ENCODE results near the gene ECSIT. TPM values are rescaled to one million over a fixed set of nuclear protein-coding genes. Genes with fewer than 3 reads are reported as not detected.
A peak's percentile ranks its signal among the peaks of the same experiment; 100 is the strongest.

ECSIT gene
- total and polyA plus RNA-seq, 2 experiments from 2014 or later: 36.6 to 66.5 TPM

- H3K27ac ChIP-seq (ENCODE audit: low read depth): no peak overlapping the region
- peak; percentile 77 for DNase-seq (ENCODE audit: low spot score)
- no peak for TF ChIP-seq CREB1 (CRISPR knock-in tag; IDR thresholded peaks at IDR 0.05; ENCODE audit: low read depth)
- TF ChIP-seq POLR2AphosphoS5 (IDR thresholded peaks at IDR 0.05; ENCODE audit: low read depth): peak; percentile 17; the same call in 1 of the 2 replicates
- no peak for TF ChIP-seq NANOG (IDR thresholded peaks at IDR 0.05; ENCODE audit: borderline replicate concordance)
- no peak overlapping the region for H2AFZ ChIP-seq
- peaks cover 16% of the 10 kb centered on the region for H3F3A ChIP-seq (replicated peaks; ENCODE audit: low read depth)
- Mint-ChIP-seq H3K27me3 (ENCODE audit: insufficient read depth, low read depth, poor library complexity) (peaks cover 39% of the 10 kb centered on the region), H3K4me1 (peaks cover 6% of the 10 kb centered on the region), H3K9me3 (peaks cover 7% of the 10 kb centered on the region; the same call in 1 of the 3 replicates), H3K4me3 (no peak overlapping the region), H3K36me3 (ENCODE audit: low read depth) (no peaks in the 10 kb centered on the region; the same call in 2 of the 3 replicates), H3K27ac (no peak overlapping the region)
- H3K4me1 ChIP-seq (ENCODE audit: insufficient read depth): peaks cover 8% of the 10 kb centered on the region
- no peaks in the 10 kb centered on the region for H3K36me3 ChIP-seq (ENCODE audit: insufficient read depth)
- H3K4me3 ChIP-seq: peak overlapping the region; percentile 50; the same call in 1 of the 2 replicates
- H3K4me2 ChIP-seq: peak overlapping the region; percentile 73
- H3K9me2 ChIP-seq (ENCODE audit: insufficient read depth): no peaks in the 10 kb centered on the region
- H3K27me3 ChIP-seq (ENCODE audit: insufficient read depth): peaks cover 34% of the 10 kb centered on the region
- H4K20me1 ChIP-seq (replicated peaks; ENCODE audit: insufficient read depth): no peaks in the 10 kb centered on the region
- no peaks in the 10 kb centered on the region for H3K79me2 ChIP-seq (replicated peaks; ENCODE audit: insufficient read depth)
- peak; percentile 1; the same call in 2 of the 3 replicates for ATAC-seq
Observed at GRCh38 chr19:11483366-11484111, 45.4 kb downstream of the ECSIT start.

DNA sequence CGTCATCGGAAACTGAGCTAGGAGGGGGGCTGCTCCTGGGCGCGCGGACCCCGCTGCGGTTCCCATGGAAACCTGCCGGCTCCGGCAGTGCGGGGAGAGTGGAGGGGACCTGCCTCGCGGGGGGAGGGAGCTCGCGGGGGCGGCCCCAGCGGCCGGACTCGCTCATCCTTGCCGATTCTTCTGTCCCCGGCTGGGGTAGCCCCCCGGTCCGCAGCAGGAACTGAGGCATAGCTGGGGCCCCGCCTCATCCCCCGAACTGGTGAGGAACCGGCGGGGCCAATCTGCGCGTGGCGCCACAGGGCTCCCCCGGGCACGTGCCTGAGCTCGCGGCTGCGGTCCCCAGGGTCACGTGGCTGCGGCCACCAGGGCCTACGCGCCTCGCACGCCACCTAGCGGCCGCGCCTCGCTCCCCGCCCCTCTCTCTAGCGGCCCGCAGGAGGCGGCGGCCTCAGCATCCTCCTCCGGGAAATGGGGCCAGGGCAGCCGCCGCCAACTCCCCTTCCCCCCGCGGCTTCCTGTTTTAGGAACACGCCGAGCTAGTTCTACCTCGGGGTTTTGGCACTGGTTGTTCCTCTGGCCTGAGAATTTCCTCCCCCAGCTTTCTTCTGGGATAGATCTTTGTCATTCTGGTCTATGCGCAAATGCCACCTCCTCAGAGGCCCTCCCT lies 46.4 kb downstream of the ECSIT start:
- peaks cover 16% of the 10 kb centered on the region for H3F3A ChIP-seq (replicated peaks; ENCODE audit: low read depth)
- Mint-ChIP-seq H3K27ac (no peak overlapping the region), H3K4me1 (peaks cover 6% of the 10 kb centered on the region), H3K36me3 (ENCODE audit: low read depth) (no peaks in the 10 kb centered on the region; the same call in 2 of the 3 replicates), H3K9me3 (peaks cover 7% of the 10 kb centered on the region; the same call in 2 of the 3 replicates), H3K27me3 (ENCODE audit: insufficient read depth, low read depth, poor library complexity) (peaks cover 47% of the 10 kb centered on the region), H3K4me3 (peak overlapping the region; percentile 64)
- peak overlapping the region; percentile 74 for H2AFZ ChIP-seq
- H3K79me2 ChIP-seq (replicated peaks; ENCODE audit: insufficient read depth): no peaks in the 10 kb centered on the region
- peak overlapping the region; percentile 50 for H3K4me3 ChIP-seq
- DNase-seq (ENCODE audit: low spot score): peak; percentile 90
- TF ChIP-seq ZNF331 (CRISPR knock-in tag; IDR thresholded peaks at IDR 0.05; ENCODE audit: low read depth): no peak
- peak; percentile 68 to 95 for TF ChIP-seq CTCF (conservative IDR thresholded peaks at IDR 0.05; ENCODE audit: low read depth in 2 of 2)
- peak; percentile 72; the same call in 1 of the 2 replicates for TF ChIP-seq CREB1 (CRISPR knock-in tag; IDR thresholded peaks at IDR 0.05; ENCODE audit: low read depth)
- 0 out of 2 replicates have a peak, but pooled peaks have one; percentile 31 for TF ChIP-seq POLR2AphosphoS5 (IDR thresholded peaks at IDR 0.05; ENCODE audit: low read depth)
- TF ChIP-seq ZNF114 (CRISPR knock-in tag; IDR thresholded peaks at IDR 0.05): no peak
- TF ChIP-seq, protein P1, sequence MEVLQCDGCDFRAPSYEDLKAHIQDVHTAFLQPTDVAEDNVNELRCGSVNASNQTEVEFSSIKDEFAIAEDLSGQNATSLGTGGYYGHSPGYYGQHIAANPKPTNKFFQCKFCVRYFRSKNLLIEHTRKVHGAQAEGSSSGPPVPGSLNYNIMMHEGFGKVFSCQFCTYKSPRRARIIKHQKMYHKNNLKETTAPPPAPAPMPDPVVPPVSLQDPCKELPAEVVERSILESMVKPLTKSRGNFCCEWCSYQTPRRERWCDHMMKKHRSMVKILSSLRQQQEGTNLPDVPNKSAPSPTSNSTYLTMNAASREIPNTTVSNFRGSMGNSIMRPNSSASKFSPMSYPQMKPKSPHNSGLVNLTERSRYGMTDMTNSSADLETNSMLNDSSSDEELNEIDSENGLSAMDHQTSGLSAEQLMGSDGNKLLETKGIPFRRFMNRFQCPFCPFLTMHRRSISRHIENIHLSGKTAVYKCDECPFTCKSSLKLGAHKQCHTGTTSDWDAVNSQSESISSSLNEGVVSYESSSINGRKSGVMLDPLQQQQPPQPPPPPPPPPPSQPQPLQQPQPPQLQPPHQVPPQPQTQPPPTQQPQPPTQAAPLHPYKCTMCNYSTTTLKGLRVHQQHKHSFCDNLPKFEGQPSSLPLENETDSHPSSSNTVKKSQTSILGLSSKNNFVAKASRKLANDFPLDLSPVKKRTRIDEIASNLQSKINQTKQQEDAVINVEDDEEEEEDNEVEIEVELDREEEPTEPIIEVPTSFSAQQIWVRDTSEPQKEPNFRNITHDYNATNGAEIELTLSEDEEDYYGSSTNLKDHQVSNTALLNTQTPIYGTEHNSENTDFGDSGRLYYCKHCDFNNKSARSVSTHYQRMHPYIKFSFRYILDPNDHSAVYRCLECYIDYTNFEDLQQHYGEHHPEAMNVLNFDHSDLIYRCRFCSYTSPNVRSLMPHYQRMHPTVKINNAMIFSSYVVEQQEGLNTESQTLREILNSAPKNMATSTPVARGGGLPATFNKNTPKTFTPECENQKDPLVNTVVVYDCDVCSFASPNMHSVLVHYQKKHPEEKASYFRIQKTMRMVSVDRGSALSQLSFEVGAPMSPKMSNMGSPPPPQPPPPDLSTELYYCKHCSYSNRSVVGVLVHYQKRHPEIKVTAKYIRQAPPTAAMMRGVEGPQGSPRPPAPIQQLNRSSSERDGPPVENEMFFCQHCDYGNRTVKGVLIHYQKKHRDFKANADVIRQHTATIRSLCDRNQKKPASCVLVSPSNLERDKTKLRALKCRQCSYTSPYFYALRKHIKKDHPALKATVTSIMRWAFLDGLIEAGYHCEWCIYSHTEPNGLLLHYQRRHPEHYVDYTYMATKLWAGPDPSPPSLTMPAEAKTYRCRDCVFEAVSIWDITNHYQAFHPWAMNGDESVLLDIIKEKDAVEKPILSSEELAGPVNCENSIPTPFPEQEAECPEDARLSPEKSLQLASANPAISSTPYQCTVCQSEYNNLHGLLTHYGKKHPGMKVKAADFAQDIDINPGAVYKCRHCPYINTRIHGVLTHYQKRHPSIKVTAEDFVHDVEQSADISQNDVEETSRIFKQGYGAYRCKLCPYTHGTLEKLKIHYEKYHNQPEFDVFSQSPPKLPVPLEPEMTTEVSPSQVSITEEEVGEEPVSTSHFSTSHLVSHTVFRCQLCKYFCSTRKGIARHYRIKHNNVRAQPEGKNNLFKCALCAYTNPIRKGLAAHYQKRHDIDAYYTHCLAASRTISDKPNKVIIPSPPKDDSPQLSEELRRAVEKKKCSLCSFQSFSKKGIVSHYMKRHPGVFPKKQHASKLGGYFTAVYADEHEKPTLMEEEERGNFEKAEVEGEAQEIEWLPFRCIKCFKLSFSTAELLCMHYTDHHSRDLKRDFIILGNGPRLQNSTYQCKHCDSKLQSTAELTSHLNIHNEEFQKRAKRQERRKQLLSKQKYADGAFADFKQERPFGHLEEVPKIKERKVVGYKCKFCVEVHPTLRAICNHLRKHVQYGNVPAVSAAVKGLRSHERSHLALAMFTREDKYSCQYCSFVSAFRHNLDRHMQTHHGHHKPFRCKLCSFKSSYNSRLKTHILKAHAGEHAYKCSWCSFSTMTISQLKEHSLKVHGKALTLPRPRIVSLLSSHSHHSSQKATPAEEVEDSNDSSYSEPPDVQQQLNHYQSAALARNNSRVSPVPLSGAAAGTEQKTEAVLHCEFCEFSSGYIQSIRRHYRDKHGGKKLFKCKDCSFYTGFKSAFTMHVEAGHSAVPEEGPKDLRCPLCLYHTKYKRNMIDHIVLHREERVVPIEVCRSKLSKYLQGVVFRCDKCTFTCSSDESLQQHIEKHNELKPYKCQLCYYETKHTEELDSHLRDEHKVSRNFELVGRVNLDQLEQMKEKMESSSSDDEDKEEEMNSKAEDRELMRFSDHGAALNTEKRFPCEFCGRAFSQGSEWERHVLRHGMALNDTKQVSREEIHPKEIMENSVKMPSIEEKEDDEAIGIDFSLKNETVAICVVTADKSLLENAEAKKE (CRISPR knock-in tag; IDR thresholded peaks at IDR 0.05): no peak
- no peak for TF ChIP-seq NANOG (IDR thresholded peaks at IDR 0.05; ENCODE audit: borderline replicate concordance)
- TF ChIP-seq ETS1 (IDR thresholded peaks at IDR 0.05): no peak
- no peaks in the 10 kb centered on the region for H3K36me3 ChIP-seq (ENCODE audit: insufficient read depth)
- no peaks in the 10 kb centered on the region for H3K9me2 ChIP-seq (ENCODE audit: insufficient read depth)
- no peaks in the 10 kb centered on the region for H4K20me1 ChIP-seq (replicated peaks; ENCODE audit: insufficient read depth)
- peaks cover 8% of the 10 kb centered on the region for H3K4me1 ChIP-seq (ENCODE audit: insufficient read depth)
- H3K4me2 ChIP-seq: peak overlapping the region; percentile 73
- no peak overlapping the region for H3K27ac ChIP-seq (ENCODE audit: low read depth)
- H3K27me3 ChIP-seq (ENCODE audit: insufficient read depth): peaks cover 34% of the 10 kb centered on the region
- ATAC-seq: peak; percentile 48

All from GM23338 (cell line).